ENCODE results near the gene DEUP1.

DEUP1 gene

DNA sequence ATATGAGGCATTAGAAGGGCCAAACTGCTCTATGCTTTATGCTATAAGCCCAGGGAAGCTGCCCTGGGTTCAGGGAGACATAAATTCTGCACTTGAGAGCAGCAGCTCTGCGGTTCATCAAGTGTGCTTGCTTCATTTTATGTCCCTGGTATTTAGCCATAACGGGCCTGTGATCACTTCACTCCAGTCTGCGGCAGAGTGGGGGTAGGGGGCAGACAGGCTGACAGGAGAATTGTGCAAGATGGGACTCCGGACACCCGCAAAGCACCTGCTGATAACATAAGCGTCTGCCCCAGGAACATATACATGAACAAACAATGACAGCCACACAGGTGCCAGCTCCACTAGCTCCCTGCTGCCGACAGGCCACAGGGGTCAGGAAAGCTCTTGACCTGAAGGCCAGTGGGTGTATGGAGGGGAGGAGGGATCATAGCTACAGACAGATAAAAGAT, 156.5 kb downstream of the DEUP1 start:
- no peaks in the 10 kb centered on the region for H3K4me1 ChIP-seq (ENCODE audit: control insufficient read depth, insufficient read depth, low read length, unreplicated experiment)

More for the DNA sequence above, 156.5 kb downstream of the DEUP1 start:
- H2AFZ ChIP-seq (ENCODE audit: low read length, unreplicated experiment) = no peak overlapping the region
- H3K27ac ChIP-seq (ENCODE audit: low read depth, low read length) = no peak overlapping the region
- no peak overlapping the region for H3K4me3 ChIP-seq (ENCODE audit: low read depth, low read length)
- H3K79me2 ChIP-seq (ENCODE audit: control insufficient read depth, insufficient read depth, low read length, unreplicated experiment) = no peaks in the 10 kb centered on the region
- no peaks in the 10 kb centered on the region for H3K27me3 ChIP-seq (ENCODE audit: insufficient read depth, low read length)
- H3K36me3 ChIP-seq (ENCODE audit: insufficient read depth, low read length) = no peaks in the 10 kb centered on the region

Data from ACC112 (cell line).